ENCODE measurements around the gene GAS7.

DNA sequence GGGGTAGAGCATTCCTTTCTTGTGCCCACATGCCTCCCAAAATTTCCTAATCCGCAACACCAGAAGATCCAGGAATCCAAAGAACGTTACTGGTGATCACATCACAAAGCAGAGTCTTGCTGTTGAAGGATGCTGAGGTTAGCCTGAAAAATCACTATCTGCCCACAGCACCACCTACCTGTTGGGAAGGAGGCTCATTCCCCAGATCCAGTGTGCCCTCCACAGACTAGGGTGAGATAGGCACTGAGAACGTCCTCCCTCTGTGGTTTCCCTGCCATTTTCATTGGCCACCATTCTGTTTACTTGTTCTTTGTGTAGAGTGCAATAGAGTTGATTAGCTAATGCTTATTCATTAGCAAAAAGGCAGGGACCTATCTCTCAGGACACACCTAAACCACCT lies 323.7 kb downstream of the GAS7 start:
- TF ChIP-seq, protein P1, sequence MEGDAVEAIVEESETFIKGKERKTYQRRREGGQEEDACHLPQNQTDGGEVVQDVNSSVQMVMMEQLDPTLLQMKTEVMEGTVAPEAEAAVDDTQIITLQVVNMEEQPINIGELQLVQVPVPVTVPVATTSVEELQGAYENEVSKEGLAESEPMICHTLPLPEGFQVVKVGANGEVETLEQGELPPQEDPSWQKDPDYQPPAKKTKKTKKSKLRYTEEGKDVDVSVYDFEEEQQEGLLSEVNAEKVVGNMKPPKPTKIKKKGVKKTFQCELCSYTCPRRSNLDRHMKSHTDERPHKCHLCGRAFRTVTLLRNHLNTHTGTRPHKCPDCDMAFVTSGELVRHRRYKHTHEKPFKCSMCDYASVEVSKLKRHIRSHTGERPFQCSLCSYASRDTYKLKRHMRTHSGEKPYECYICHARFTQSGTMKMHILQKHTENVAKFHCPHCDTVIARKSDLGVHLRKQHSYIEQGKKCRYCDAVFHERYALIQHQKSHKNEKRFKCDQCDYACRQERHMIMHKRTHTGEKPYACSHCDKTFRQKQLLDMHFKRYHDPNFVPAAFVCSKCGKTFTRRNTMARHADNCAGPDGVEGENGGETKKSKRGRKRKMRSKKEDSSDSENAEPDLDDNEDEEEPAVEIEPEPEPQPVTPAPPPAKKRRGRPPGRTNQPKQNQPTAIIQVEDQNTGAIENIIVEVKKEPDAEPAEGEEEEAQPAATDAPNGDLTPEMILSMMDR (optimal IDR thresholded peaks at IDR 0.05 in 1 of 3, IDR thresholded peaks at IDR 0.05 in 1 of 3, conservative IDR thresholded peaks at IDR 0.05 in 1 of 3; ENCODE audit: extremely low read depth in 1 of 3, insufficient read depth in 2 of 3, low read length in 3 of 3): no peak
- TF ChIP-seq EZH2 (IDR thresholded peaks at IDR 0.05; ENCODE audit: low read length): no peak

All from keratinocyte (primary cell).